ENCODE results near the gene PLIN1. TPM values are rescaled to one million over a fixed set of nuclear protein-coding genes. Genes with fewer than 3 reads are reported as not detected.

The PLIN1 gene
- total RNA-seq, 4 donors from 2014 or later = 4.6 to 48.3 (median 11.9) TPM

- Histone ChIP-seq H3K27me3 (no peaks in the 10 kb centered on the region), H3K9me3 (no peaks in the 10 kb centered on the region), H3K4me1 (peaks cover 5 to 15% (median 7%) of the 10 kb centered on the region in 4 donors), H3K36me3 (no peaks in the 10 kb centered on the region), H3K27ac (no peak overlapping the region), H3K4me3 (no peak overlapping the region)
- intact Hi-C loops (cut with DNase I; ENCODE audit: low total_unique reads) = no loop called here
- TF ChIP-seq POLR2A (IDR thresholded peaks at IDR 0.05) = no peak
- no peak for TF ChIP-seq EP300 (IDR thresholded peaks at IDR 0.05; ENCODE audit: low read depth)
- TF ChIP-seq CTCF (IDR thresholded peaks at IDR 0.05) = no peak
- no peak for TF ChIP-seq POLR2AphosphoS5 (IDR thresholded peaks at IDR 0.05)
- 79 to 87% methylated on average over 8 of the region's 9 CpGs for WGBS, 2 donors (ENCODE audit: low coverage in 1 of 2)
- no peak for DNase-seq
- in situ Hi-C loops (cut with MboI; ENCODE audit: low pct_ligation_motif_present in 1 of 4, low pct_unique_long_range_greater_than_20kb in 1 of 4, low sequenced_read_pairs in 3 of 4) = no loop called here
Observed at GRCh38 chr15:89669309-89669865, 9.8 kb downstream of the PLIN1 start.

DNA sequence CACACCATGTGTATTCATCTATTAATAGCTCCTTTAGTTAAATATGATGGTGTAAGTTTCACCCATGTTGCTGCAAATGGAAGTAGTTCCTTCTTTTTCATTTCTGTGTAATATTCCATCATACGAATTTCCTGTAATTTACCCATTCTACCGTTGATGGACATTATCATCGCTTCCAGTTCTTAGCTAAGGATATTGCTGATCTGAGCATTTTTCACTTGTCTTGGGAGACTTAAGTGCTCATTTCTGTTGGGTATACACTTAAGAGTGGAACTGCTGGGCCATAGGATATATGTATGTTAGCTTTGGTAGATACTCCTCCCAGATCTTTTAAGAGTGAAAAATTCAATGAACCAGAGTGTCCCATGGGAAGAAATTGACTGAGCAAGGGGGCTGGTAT lies 11.0 kb downstream of the PLIN1 start:
- H3K27ac ChIP-seq = no peak overlapping the region
- H3K9me3 ChIP-seq = no peaks in the 10 kb centered on the region
- peaks cover 6 to 18% (median 8%) of the 10 kb centered on the region in 4 donors for H3K4me1 ChIP-seq
- WGBS, 2 donors (ENCODE audit: low coverage in 1 of 2) = 97% methylated on average over 3 of the region's 3 CpGs
- intact Hi-C loops (cut with DNase I; ENCODE audit: low total_unique reads) = no loop called here
- in situ Hi-C loops (cut with MboI; ENCODE audit: low pct_ligation_motif_present in 1 of 4, low pct_unique_long_range_greater_than_20kb in 1 of 4, low sequenced_read_pairs in 3 of 4) = no loop called here
- no peak for TF ChIP-seq CTCF (IDR thresholded peaks at IDR 0.05)
- no peak for TF ChIP-seq EP300 (IDR thresholded peaks at IDR 0.05; ENCODE audit: low read depth)
- no peak for TF ChIP-seq POLR2A (IDR thresholded peaks at IDR 0.05)
- no peak for TF ChIP-seq POLR2AphosphoS5 (IDR thresholded peaks at IDR 0.05)
- no peaks in the 10 kb centered on the region for H3K36me3 ChIP-seq
- no peaks in the 10 kb centered on the region for H3K27me3 ChIP-seq
- no peak for DNase-seq
- no peak overlapping the region for H3K4me3 ChIP-seq

GRCh38 chr15:89667706-89667960 lies 11.5 kb downstream of the PLIN1 start:
- TF ChIP-seq EP300 (IDR thresholded peaks at IDR 0.05; ENCODE audit: low read depth) (no peak), POLR2AphosphoS5 (IDR thresholded peaks at IDR 0.05) (no peak), POLR2A (IDR thresholded peaks at IDR 0.05) (no peak), CTCF (IDR thresholded peaks at IDR 0.05) (no peak)
- no peak overlapping the region for H3K4me3 ChIP-seq
- no peaks in the 10 kb centered on the region for H3K36me3 ChIP-seq
- intact Hi-C loops (cut with DNase I; ENCODE audit: low total_unique reads) (no loop called here), in situ Hi-C loops (cut with MboI; ENCODE audit: low pct_ligation_motif_present in 1 of 4, low pct_unique_long_range_greater_than_20kb in 1 of 4, low sequenced_read_pairs in 3 of 4) (no loop called here)
- H3K27ac ChIP-seq = no peak overlapping the region
- no peak for DNase-seq
- no peaks in the 10 kb centered on the region for H3K9me3 ChIP-seq
- 96% methylated on average over 7 of the region's 7 CpGs; no CpG with 5 or more reads in 1 of the 2 donors for WGBS, 2 donors (ENCODE audit: low coverage in 1 of 2)
- H3K4me1 ChIP-seq = peaks cover 8 to 23% (median 14%) of the 10 kb centered on the region in 4 donors
- H3K27me3 ChIP-seq = no peaks in the 10 kb centered on the region

GRCh38 chr15:89666858-89667705 lies 12.1 kb downstream of the PLIN1 start:
- no peak overlapping the region for H3K27ac ChIP-seq
- no peak for DNase-seq
- intact Hi-C loops (cut with DNase I; ENCODE audit: low total_unique reads) = no loop called here
- no peak for TF ChIP-seq POLR2AphosphoS5 (IDR thresholded peaks at IDR 0.05)
- WGBS, 2 donors (ENCODE audit: low coverage in 1 of 2) = 77 to 80% methylated on average over 1 to 13 of the region's 13 CpGs
- H3K4me3 ChIP-seq = no peak overlapping the region
- H3K27me3 ChIP-seq = no peaks in the 10 kb centered on the region
- no peaks in the 10 kb centered on the region for H3K36me3 ChIP-seq
- peaks cover 11 to 28% (median 17%) of the 10 kb centered on the region in 4 donors for H3K4me1 ChIP-seq
- H3K9me3 ChIP-seq = no peaks in the 10 kb centered on the region
- in situ Hi-C loops (cut with MboI; ENCODE audit: low pct_ligation_motif_present in 1 of 4, low pct_unique_long_range_greater_than_20kb in 1 of 4, low sequenced_read_pairs in 3 of 4) = no loop called here

All from transverse colon (tissue), 4 donors.